ENCODE results near the gene RAF1. TPM values are rescaled to one million over a fixed set of nuclear protein-coding genes. Genes with fewer than 3 reads are reported as not detected.

The RAF1 gene
- total and polyA plus RNA-seq, 2 donors (not counting 1 experiment from before 2014, with no cell fraction given) = 84.3 to 126 TPM

DNA sequence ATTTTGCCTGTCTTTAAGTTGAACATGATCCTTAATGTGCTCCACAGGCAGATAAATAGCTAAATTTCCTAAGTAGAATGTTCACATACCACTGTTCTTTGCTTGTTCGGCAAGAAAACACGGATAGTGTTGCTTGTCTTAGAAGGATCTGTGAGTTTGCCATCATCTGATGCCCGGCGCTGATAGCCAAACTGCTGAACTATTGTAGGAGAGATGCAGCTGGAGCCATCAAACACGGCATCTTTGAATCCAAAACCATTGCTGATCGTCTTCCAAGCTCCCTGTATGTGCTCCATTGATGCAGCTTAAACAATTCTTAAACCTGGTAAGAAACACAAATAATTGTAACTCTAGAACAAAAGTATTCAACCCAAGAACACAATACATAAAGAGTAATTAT lies 45.5 kb downstream of the RAF1 start:
- no peaks in the 10 kb centered on the region for H3K9me3 ChIP-seq (ENCODE audit: control extremely low read depth in 1 of 3, control insufficient read depth in 2 of 3, insufficient read depth in 1 of 3, low read length in 2 of 3)
- peaks cover 79% of the 10 kb centered on the region for H4K20me1 ChIP-seq (ENCODE audit: control insufficient read depth, insufficient read depth, low read length, poor library complexity, severe bottlenecking)
- POLR2A ChIA-PET = no interaction called here
- Mint-ChIP-seq H3K4me3 (no peak overlapping the region), H3K9me3 (ENCODE audit: insufficient read depth) (no peaks in the 10 kb centered on the region), H3K27me3 (no peaks in the 10 kb centered on the region), H3K4me1 (peaks cover 34% of the 10 kb centered on the region), H3K27ac (no peak overlapping the region)
- peaks cover 7 to 15% of the 10 kb centered on the region in 2 donors for H3K4me1 ChIP-seq (ENCODE audit: control insufficient read depth in 2 of 2, insufficient read depth in 2 of 2, low read length in 2 of 2)
- peaks cover 98% of the 10 kb centered on the region for H3K79me2 ChIP-seq (ENCODE audit: control insufficient read depth, insufficient read depth, low read length)
- intact Hi-C loops (cut with micrococcal nuclease) = no loop called here
- no peak overlapping the region for H3K9ac ChIP-seq (ENCODE audit: low read length)
- ATAC-seq (ENCODE audit: low read depth) (no peak), DNase-seq (no peak)
- H3K4me2 ChIP-seq (replicated peaks; ENCODE audit: low read depth, low read length, poor library complexity, severe bottlenecking) = no peak overlapping the region
- no peak for TF ChIP-seq EZH2 (IDR thresholded peaks at IDR 0.05; ENCODE audit: borderline replicate concordance, insufficient read depth, low read depth, low read length, poor library complexity, severe bottlenecking)
- TF ChIP-seq, protein P1, sequence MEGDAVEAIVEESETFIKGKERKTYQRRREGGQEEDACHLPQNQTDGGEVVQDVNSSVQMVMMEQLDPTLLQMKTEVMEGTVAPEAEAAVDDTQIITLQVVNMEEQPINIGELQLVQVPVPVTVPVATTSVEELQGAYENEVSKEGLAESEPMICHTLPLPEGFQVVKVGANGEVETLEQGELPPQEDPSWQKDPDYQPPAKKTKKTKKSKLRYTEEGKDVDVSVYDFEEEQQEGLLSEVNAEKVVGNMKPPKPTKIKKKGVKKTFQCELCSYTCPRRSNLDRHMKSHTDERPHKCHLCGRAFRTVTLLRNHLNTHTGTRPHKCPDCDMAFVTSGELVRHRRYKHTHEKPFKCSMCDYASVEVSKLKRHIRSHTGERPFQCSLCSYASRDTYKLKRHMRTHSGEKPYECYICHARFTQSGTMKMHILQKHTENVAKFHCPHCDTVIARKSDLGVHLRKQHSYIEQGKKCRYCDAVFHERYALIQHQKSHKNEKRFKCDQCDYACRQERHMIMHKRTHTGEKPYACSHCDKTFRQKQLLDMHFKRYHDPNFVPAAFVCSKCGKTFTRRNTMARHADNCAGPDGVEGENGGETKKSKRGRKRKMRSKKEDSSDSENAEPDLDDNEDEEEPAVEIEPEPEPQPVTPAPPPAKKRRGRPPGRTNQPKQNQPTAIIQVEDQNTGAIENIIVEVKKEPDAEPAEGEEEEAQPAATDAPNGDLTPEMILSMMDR (IDR thresholded peaks at IDR 0.05) = no peak
- H3K27ac ChIP-seq (ENCODE audit: low read length in 2 of 2) = no peak overlapping the region
- 100% methylated on average over 4 of the region's 6 CpGs for WGBS (ENCODE audit: insufficient coverage)
- peaks cover 12 to 42% of the 10 kb centered on the region in 2 experiments for H3K36me3 ChIP-seq (replicated peaks in 1 of 2; ENCODE audit: control extremely low read depth in 1 of 2, control insufficient read depth in 1 of 2, extremely low read depth in 1 of 2, insufficient read depth in 2 of 2, low read length in 1 of 2)
- H3K27me3 ChIP-seq (replicated peaks in 1 of 4; ENCODE audit: control extremely low read depth in 1 of 4, control insufficient read depth in 3 of 4, insufficient read depth in 4 of 4, low read length in 3 of 4) = no peaks in the 10 kb centered on the region
- no peak overlapping the region for H2AFZ ChIP-seq (ENCODE audit: insufficient read depth, low read depth, low read length, poor library complexity, severe bottlenecking)
- H3K4me3 ChIP-seq (ENCODE audit: control extremely low read depth in 1 of 5, extremely low read depth in 1 of 5, insufficient read depth in 1 of 5, low read depth in 2 of 5, low read length in 4 of 5) = no peak overlapping the region
- CTCF ChIA-PET = interaction anchor here (0.7 kb wide), 1 partner anchor 192 kb away, joined by 6 read pairs; no protein-coding TSS in a partner anchor

DNA sequence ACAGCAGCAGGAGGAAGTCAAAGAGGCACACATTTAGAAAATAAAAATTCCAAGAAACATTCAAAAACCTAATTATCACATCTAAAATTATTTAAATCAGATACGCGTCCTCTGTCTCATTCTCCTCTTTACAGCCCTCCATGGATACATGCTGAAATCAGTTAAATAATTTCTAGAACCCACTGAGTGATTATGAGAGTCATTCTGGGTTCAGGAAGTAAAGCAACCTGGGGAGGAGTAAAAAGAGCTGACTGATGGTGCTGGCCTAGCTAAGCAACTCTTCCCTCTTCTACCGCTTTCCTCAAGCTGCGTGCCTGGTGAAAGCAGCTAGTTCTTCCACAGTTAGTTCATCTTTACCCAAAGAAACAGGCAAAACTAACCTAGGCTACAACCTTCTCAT lies 48.7 kb downstream of the RAF1 start:
- Mint-ChIP-seq H3K4me1 (peaks cover 18% of the 10 kb centered on the region), H3K4me3 (no peak overlapping the region), H3K27ac (no peak overlapping the region), H3K27me3 (no peaks in the 10 kb centered on the region), H3K9me3 (ENCODE audit: insufficient read depth) (no peaks in the 10 kb centered on the region)
- H3K9ac ChIP-seq (ENCODE audit: low read length) = no peak overlapping the region
- 100% methylated on average over 2 of the region's 4 CpGs for WGBS (ENCODE audit: insufficient coverage)
- H3K79me2 ChIP-seq (ENCODE audit: control insufficient read depth, insufficient read depth, low read length) = peaks cover 86% of the 10 kb centered on the region
- no peak overlapping the region for H3K4me2 ChIP-seq (replicated peaks; ENCODE audit: low read depth, low read length, poor library complexity, severe bottlenecking)
- H3K36me3 ChIP-seq (replicated peaks in 1 of 2; ENCODE audit: control extremely low read depth in 1 of 2, control insufficient read depth in 1 of 2, extremely low read depth in 1 of 2, insufficient read depth in 2 of 2, low read length in 1 of 2) = peaks cover 12 to 52% of the 10 kb centered on the region in 2 experiments
- ATAC-seq (ENCODE audit: low read depth) (no peak), DNase-seq (no peak)
- ChIA-PET POLR2A (no interaction called here), CTCF (no interaction called here)
- no peak overlapping the region for H2AFZ ChIP-seq (ENCODE audit: insufficient read depth, low read depth, low read length, poor library complexity, severe bottlenecking)
- H3K4me1 ChIP-seq (ENCODE audit: control insufficient read depth in 2 of 2, insufficient read depth in 2 of 2, low read length in 2 of 2) = peaks cover 0 to 5% of the 10 kb centered on the region in 2 donors
- peaks cover 77% of the 10 kb centered on the region for H4K20me1 ChIP-seq (ENCODE audit: control insufficient read depth, insufficient read depth, low read length, poor library complexity, severe bottlenecking)
- no peak overlapping the region for H3K4me3 ChIP-seq (ENCODE audit: control extremely low read depth in 1 of 5, extremely low read depth in 1 of 5, insufficient read depth in 1 of 5, low read depth in 2 of 5, low read length in 4 of 5)
- no peaks in the 10 kb centered on the region for H3K9me3 ChIP-seq (ENCODE audit: control extremely low read depth in 1 of 3, control insufficient read depth in 2 of 3, insufficient read depth in 1 of 3, low read length in 2 of 3)
- H3K27ac ChIP-seq (ENCODE audit: low read length in 2 of 2) = no peak overlapping the region
- intact Hi-C loops (cut with micrococcal nuclease) = no loop called here
- no peak for TF ChIP-seq EZH2 (IDR thresholded peaks at IDR 0.05; ENCODE audit: borderline replicate concordance, insufficient read depth, low read depth, low read length, poor library complexity, severe bottlenecking)
- TF ChIP-seq, protein P1 (IDR thresholded peaks at IDR 0.05) = no peak
- no peaks in the 10 kb centered on the region for H3K27me3 ChIP-seq (replicated peaks in 1 of 4; ENCODE audit: control extremely low read depth in 1 of 4, control insufficient read depth in 3 of 4, insufficient read depth in 4 of 4, low read length in 3 of 4)

All from B cell (primary cell).